ENCODE measurements around the gene DCTD.

Gene DCTD

DNA sequence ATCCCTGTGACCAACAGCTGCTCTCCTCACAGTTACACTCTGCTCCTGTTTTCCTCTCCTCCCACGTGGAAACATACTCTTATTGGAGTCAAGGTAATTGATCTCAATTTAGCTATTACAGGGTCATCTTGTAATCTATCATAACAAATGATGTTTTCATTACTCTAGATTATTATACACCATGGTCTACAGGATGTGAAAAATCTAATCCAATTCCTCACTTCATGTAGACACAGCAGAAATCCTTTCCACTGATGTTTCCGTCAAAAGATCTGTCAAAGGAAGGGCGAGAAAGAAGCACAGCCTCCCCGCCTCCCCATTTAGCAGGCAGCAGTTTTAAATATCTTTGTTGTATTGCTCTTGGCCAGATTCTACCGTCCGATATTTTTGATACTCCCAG lies 13.7 kb upstream of the DCTD start:
- H3K4me1 ChIP-seq (ENCODE audit: control insufficient read depth, insufficient read depth, low read length): no peaks in the 10 kb centered on the region
- no peak overlapping the region for H3K27ac ChIP-seq (ENCODE audit: low read length)
- H3K9ac ChIP-seq (ENCODE audit: low read length in 2 of 2): no peak overlapping the region

DNA sequence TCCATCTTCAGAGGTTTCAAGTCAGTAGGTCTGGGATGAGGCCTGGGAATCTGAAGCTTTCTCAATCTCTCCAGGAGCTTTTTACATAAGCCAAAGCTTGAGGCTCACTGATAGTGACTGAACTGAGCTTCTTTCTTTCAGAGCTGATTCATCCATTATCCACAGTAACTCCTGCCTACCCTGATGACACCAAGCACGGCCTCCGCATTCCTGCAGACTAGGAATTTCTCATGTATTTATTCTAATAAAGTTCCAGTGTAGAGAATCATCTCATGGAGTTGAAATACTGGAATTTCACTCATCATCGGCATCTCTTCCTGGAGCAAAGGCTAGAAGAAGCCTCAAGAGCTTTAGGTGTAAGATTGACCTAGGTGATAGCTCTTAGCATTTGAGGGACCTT lies 12.1 kb upstream of the DCTD start:
- H3K9me3 ChIP-seq (ENCODE audit: control insufficient read depth in 2 of 2, low read length in 2 of 2): no peaks in the 10 kb centered on the region
- H3K36me3 ChIP-seq (ENCODE audit: control insufficient read depth in 2 of 2, insufficient read depth in 2 of 2, low read length in 2 of 2): no peaks in the 10 kb centered on the region
- H3K27me3 ChIP-seq (ENCODE audit: control insufficient read depth in 1 of 2, insufficient read depth in 2 of 2, low read length in 2 of 2): no peaks in the 10 kb centered on the region
- no peak overlapping the region for H3K27ac ChIP-seq (ENCODE audit: low read length)
- no peak overlapping the region for H3K9ac ChIP-seq (ENCODE audit: low read length in 2 of 2)
- no peaks in the 10 kb centered on the region for H3K4me1 ChIP-seq (ENCODE audit: control insufficient read depth, insufficient read depth, low read length)
- H3K4me3 ChIP-seq (ENCODE audit: low read length in 2 of 2): no peak overlapping the region

More for the DNA sequence above, 13.7 kb upstream of the DCTD start:
- no peaks in the 10 kb centered on the region for H3K27me3 ChIP-seq (ENCODE audit: control insufficient read depth in 1 of 2, insufficient read depth in 2 of 2, low read length in 2 of 2)
- no peaks in the 10 kb centered on the region for H3K9me3 ChIP-seq (ENCODE audit: control insufficient read depth in 2 of 2, low read length in 2 of 2)
- no peaks in the 10 kb centered on the region for H3K36me3 ChIP-seq (ENCODE audit: control insufficient read depth in 2 of 2, insufficient read depth in 2 of 2, low read length in 2 of 2)
- H3K4me3 ChIP-seq (ENCODE audit: low read length in 2 of 2): no peak overlapping the region

DNA sequence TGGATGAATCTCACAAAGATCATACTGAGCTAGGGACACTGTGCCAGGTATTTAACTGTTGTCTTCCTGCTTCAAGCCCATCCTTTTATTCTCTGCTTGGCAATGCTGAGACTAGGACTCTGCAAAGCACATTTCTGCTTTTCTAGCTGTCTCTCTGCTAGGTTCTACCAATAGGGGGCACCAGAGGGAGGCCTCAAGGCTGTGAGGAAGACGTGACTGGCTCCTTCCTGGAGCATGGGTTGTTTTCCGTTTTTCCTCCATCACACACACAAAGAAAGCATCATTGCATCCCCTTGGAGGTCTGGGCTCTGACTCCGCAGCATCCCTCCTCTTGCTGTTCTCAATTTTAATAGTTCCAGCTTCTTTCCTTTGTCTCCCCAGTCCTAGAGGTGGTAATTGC lies 10.9 kb upstream of the DCTD start:
- Histone ChIP-seq H3K4me1 (ENCODE audit: control insufficient read depth, insufficient read depth, low read length) (peaks cover 2% of the 10 kb centered on the region), H3K27ac (ENCODE audit: low read length) (no peak overlapping the region), H3K9ac (ENCODE audit: low read length in 2 of 2) (no peak overlapping the region), H3K36me3 (ENCODE audit: control insufficient read depth in 2 of 2, insufficient read depth in 2 of 2, low read length in 2 of 2) (no peaks in the 10 kb centered on the region), H3K9me3 (ENCODE audit: control insufficient read depth in 2 of 2, low read length in 2 of 2) (no peaks in the 10 kb centered on the region), H3K27me3 (ENCODE audit: control insufficient read depth in 1 of 2, insufficient read depth in 2 of 2, low read length in 2 of 2) (no peaks in the 10 kb centered on the region), H3K4me3 (ENCODE audit: low read length in 2 of 2) (no peak overlapping the region)

DNA sequence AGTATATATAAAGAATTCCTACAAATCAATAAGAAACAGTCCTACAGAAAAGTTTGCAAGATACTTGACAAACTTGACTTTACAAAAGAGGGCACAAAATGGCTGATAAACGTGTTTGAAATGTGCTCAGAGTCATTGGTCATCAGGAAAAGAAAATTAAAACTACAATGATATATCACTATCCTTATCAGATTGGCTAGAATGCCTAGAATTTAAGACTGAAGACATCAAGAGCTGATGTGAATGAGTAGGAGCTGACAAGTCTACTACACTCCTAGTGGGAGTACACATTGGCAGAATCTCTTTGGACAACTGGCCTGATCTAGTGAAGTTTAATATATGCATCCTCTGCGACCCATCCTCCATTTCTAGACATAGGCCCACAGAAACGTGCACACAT lies 10.3 kb upstream of the DCTD start:
- Histone ChIP-seq H3K4me3 (ENCODE audit: low read length in 2 of 2) (no peak overlapping the region), H3K9me3 (ENCODE audit: control insufficient read depth in 2 of 2, low read length in 2 of 2) (no peaks in the 10 kb centered on the region), H3K4me1 (ENCODE audit: control insufficient read depth, insufficient read depth, low read length) (peaks cover 2% of the 10 kb centered on the region), H3K27me3 (ENCODE audit: control insufficient read depth in 1 of 2, insufficient read depth in 2 of 2, low read length in 2 of 2) (no peaks in the 10 kb centered on the region), H3K27ac (ENCODE audit: low read length) (no peak overlapping the region), H3K36me3 (ENCODE audit: control insufficient read depth in 2 of 2, insufficient read depth in 2 of 2, low read length in 2 of 2) (no peaks in the 10 kb centered on the region), H3K9ac (ENCODE audit: low read length in 2 of 2) (no peak overlapping the region)

DNA sequence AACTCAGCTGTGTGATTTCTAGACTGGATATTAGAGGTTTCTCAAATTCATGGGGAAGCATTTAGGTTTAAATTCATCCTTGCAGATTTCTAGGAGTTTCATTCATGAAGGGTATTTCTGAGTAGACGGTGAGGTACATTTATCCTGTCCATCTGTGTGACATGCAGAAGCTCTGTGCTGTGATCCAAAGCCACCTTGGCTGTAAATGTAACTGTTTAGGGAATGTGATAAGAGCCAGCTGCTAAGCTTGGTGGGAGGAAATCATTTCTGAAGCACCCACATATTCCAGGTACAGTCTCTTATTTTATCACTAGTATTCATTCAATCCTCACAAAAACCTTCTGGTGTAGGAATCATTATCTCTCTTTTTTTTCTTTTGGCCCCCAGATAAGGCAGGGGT lies 8.7 kb upstream of the DCTD start:
- Histone ChIP-seq H3K9me3 (ENCODE audit: control insufficient read depth in 2 of 2, low read length in 2 of 2) (no peaks in the 10 kb centered on the region), H3K36me3 (ENCODE audit: control insufficient read depth in 2 of 2, insufficient read depth in 2 of 2, low read length in 2 of 2) (no peaks in the 10 kb centered on the region), H3K27ac (ENCODE audit: low read length) (no peak overlapping the region)

DNA sequence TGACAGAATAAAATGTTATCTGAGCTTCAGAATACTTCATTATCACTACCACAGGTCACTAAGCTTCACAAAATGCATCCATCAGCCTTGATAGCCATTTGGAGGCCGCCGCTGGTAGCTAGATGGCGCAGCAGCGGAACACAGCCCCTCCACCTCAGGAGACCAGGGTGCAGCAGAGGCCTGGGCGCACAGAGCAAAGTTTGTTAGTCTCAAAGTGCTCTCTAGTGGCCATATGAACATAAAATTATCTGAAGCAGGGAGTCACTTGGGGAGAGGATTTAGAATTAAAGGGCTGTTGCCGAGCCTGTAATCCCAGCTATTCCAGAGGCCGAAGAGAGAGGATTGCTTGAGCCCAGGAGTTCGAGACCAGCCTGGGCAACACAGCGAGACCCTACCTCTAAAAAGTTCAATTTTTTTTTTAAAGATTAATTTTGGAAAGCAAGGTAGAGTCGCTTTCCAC lies 8.1 kb upstream of the DCTD start:
- H3K27me3 ChIP-seq (ENCODE audit: control insufficient read depth in 1 of 2, insufficient read depth in 2 of 2, low read length in 2 of 2): no peaks in the 10 kb centered on the region
- no peaks in the 10 kb centered on the region for H3K9me3 ChIP-seq (ENCODE audit: control insufficient read depth in 2 of 2, low read length in 2 of 2)
- H3K36me3 ChIP-seq (ENCODE audit: control insufficient read depth in 2 of 2, insufficient read depth in 2 of 2, low read length in 2 of 2): no peaks in the 10 kb centered on the region
- no peak overlapping the region for H3K9ac ChIP-seq (ENCODE audit: low read length in 2 of 2)
- H3K27ac ChIP-seq (ENCODE audit: low read length): no peak overlapping the region
- peaks cover 2% of the 10 kb centered on the region for H3K4me1 ChIP-seq (ENCODE audit: control insufficient read depth, insufficient read depth, low read length)
- no peak overlapping the region for H3K4me3 ChIP-seq (ENCODE audit: low read length in 2 of 2)

More for the DNA sequence above, 8.7 kb upstream of the DCTD start:
- Histone ChIP-seq H3K4me3 (ENCODE audit: low read length in 2 of 2) (no peak overlapping the region), H3K27me3 (ENCODE audit: control insufficient read depth in 1 of 2, insufficient read depth in 2 of 2, low read length in 2 of 2) (no peaks in the 10 kb centered on the region), H3K4me1 (ENCODE audit: control insufficient read depth, insufficient read depth, low read length) (peaks cover 2% of the 10 kb centered on the region), H3K9ac (ENCODE audit: low read length in 2 of 2) (no peak overlapping the region)

DNA sequence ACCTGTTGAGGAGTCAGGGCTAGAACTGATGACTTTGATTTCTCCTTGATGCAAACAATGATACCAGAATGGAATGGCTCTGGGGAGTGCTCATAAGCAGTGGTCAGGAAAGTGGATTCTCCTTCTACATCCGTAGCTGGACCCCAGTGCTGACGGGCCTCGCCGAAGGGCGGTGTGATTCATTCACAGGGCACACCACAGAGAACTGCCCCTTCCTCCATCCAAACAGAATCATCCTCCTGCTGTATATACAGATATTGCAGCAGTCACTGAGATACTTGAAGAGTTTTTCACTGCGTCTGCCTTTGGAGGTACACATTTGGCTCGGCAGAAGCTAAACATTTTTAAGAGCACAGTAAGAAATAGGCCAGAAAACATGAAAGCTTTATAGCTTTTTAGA lies 7.3 kb upstream of the DCTD start:
- Histone ChIP-seq H3K27ac (ENCODE audit: low read length) (no peak overlapping the region), H3K4me3 (ENCODE audit: low read length in 2 of 2) (no peak overlapping the region), H3K4me1 (ENCODE audit: control insufficient read depth, insufficient read depth, low read length) (peaks cover 2% of the 10 kb centered on the region), H3K9me3 (ENCODE audit: control insufficient read depth in 2 of 2, low read length in 2 of 2) (no peaks in the 10 kb centered on the region), H3K9ac (ENCODE audit: low read length in 2 of 2) (no peak overlapping the region), H3K27me3 (ENCODE audit: control insufficient read depth in 1 of 2, insufficient read depth in 2 of 2, low read length in 2 of 2) (no peaks in the 10 kb centered on the region), H3K36me3 (ENCODE audit: control insufficient read depth in 2 of 2, insufficient read depth in 2 of 2, low read length in 2 of 2) (no peaks in the 10 kb centered on the region)

DNA sequence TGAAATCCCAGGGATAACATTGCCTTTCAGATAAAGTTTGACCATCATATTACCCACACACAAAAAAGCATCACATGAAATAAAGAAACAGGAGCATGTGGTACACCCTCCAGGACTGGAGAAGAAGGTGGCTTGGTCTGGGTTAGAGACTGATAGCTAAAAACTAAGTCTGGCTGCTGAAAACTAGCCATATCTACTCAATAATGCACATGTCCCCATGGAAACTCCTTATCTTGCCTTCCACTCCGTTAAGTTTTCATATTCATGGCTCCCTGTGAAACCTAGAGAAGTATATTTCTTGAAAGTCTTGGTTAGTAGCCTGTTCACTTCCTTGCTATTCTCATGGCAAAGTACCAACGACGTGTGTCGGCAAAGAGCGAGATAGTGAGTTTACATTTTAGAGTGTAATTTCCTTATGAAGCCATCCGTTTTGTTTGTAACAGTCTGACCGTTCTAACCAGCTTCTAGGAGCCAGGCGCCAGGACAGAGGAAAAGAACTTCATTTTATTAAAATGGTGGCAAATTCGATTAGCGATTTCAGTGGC lies 6.7 kb upstream of the DCTD start:
- H3K36me3 ChIP-seq (ENCODE audit: control insufficient read depth in 2 of 2, insufficient read depth in 2 of 2, low read length in 2 of 2): no peaks in the 10 kb centered on the region

DNA sequence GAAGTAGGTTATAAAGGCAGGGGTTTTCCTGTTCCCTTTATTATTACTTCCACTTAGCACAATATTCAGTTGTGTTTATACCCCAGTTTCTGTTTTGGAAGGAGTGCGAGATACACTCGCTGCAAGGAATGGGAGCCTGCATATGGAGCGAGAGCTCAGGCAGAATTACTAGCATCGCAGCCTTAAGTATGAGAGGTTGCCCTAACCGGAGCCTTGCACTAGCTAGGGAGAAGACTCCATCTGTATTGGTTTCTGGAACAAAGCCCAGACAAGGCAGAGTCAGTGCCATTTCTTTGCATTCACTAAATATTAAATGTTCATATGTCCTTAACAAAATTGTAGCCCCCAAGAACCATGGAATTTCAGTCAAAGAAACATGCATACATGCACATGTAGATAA lies 6.2 kb upstream of the DCTD start:
- Histone ChIP-seq H3K4me3 (ENCODE audit: low read length in 2 of 2) (peak overlapping the region; percentile 22 to 47), H3K36me3 (ENCODE audit: control insufficient read depth in 2 of 2, insufficient read depth in 2 of 2, low read length in 2 of 2) (no peaks in the 10 kb centered on the region), H3K4me1 (ENCODE audit: control insufficient read depth, insufficient read depth, low read length) (peaks cover 3% of the 10 kb centered on the region), H3K27ac (ENCODE audit: low read length) (no peak overlapping the region), H3K9ac (ENCODE audit: low read length in 2 of 2) (no peak overlapping the region), H3K9me3 (ENCODE audit: control insufficient read depth in 2 of 2, low read length in 2 of 2) (no peaks in the 10 kb centered on the region), H3K27me3 (ENCODE audit: control insufficient read depth in 1 of 2, insufficient read depth in 2 of 2, low read length in 2 of 2) (no peaks in the 10 kb centered on the region)

More for the DNA sequence above, 6.7 kb upstream of the DCTD start:
- no peaks in the 10 kb centered on the region for H3K9me3 ChIP-seq (ENCODE audit: control insufficient read depth in 2 of 2, low read length in 2 of 2)
- H3K4me3 ChIP-seq (ENCODE audit: low read length in 2 of 2): peak overlapping the region in 1 of 2 donors; percentile 40
- no peak overlapping the region for H3K27ac ChIP-seq (ENCODE audit: low read length)
- no peaks in the 10 kb centered on the region for H3K27me3 ChIP-seq (ENCODE audit: control insufficient read depth in 1 of 2, insufficient read depth in 2 of 2, low read length in 2 of 2)
- peaks cover 2% of the 10 kb centered on the region for H3K4me1 ChIP-seq (ENCODE audit: control insufficient read depth, insufficient read depth, low read length)
- no peak overlapping the region for H3K9ac ChIP-seq (ENCODE audit: low read length in 2 of 2)

DNA sequence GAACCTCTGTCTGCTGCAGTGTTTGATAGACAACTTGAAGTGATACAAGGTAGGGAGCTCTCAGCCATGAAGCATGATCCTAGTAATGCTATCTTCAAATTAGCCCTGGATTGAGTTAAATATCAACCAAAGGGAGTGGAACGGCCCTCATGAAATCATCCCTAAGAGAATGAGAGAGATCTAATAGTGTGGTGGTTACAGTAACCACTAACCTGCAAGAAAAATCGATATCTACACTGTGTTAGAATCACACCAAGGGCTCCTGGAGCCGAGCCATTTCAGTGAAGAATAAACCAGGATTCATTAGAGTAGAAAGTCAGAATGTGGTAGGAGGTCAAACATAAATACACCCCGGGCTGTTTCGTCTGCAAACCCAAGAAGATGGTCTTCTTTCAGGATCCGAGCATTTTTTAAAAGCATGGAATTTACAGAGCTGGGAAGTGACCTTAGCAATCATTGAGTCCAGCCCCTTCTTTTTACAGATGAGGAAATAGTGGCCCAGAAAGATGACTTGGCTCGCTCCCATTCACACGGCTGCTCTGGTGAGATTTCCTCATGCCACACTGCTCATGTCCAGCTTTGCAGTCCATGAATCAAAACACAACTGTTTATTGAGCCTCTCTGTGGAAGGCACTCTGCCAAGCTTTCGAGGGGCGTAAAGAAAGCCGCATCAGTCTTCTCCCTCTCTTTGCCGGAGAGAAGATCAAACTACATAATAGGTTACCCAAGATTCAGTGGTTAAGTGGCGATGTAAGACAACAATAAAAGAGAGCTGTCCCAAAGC lies 5.5 kb upstream of the DCTD start:
- H3K4me1 ChIP-seq (ENCODE audit: control insufficient read depth, insufficient read depth, low read length): peaks cover 9% of the 10 kb centered on the region
- peak overlapping the region; percentile 22 to 47 for H3K4me3 ChIP-seq (ENCODE audit: low read length in 2 of 2)
- H3K27ac ChIP-seq (ENCODE audit: low read length): no peak overlapping the region
- H3K36me3 ChIP-seq (ENCODE audit: control insufficient read depth in 2 of 2, insufficient read depth in 2 of 2, low read length in 2 of 2): no peaks in the 10 kb centered on the region
- H3K9ac ChIP-seq (ENCODE audit: low read length in 2 of 2): no peak overlapping the region
- H3K27me3 ChIP-seq (ENCODE audit: control insufficient read depth in 1 of 2, insufficient read depth in 2 of 2, low read length in 2 of 2): no peaks in the 10 kb centered on the region
- H3K9me3 ChIP-seq (ENCODE audit: control insufficient read depth in 2 of 2, low read length in 2 of 2): no peaks in the 10 kb centered on the region

DNA sequence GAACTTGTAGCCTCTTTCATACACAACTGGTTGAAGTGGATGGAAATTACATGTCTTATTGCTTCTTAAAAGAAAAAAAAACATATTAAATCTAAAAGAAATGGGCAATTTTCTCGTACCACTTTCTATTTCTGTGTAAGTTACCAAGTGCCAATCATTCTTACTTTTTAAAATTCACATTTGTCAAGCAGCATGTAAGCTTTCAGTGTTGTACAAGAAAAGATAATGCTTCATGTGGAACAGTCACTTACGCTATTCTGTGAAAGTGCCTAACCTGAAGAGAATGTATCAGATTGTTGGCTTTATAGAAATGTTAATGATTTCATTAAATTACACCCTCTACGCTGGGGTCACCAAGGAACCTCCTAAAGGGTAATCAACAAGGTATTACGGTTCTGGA lies 4.4 kb upstream of the DCTD start:
- Histone ChIP-seq H3K4me1 (ENCODE audit: control insufficient read depth, insufficient read depth, low read length) (peaks cover 10% of the 10 kb centered on the region), H3K27me3 (ENCODE audit: control insufficient read depth in 1 of 2, insufficient read depth in 2 of 2, low read length in 2 of 2) (no peaks in the 10 kb centered on the region), H3K27ac (ENCODE audit: low read length) (no peak overlapping the region), H3K9ac (ENCODE audit: low read length in 2 of 2) (no peak overlapping the region), H3K36me3 (ENCODE audit: control insufficient read depth in 2 of 2, insufficient read depth in 2 of 2, low read length in 2 of 2) (no peaks in the 10 kb centered on the region), H3K9me3 (ENCODE audit: control insufficient read depth in 2 of 2, low read length in 2 of 2) (no peaks in the 10 kb centered on the region), H3K4me3 (ENCODE audit: low read length in 2 of 2) (no peak overlapping the region)

Measured in stomach smooth muscle (tissue), 2 donors.